ENCODE results near the gene DTWD2. TPM values are rescaled to one million over a fixed set of nuclear protein-coding genes. Genes with fewer than 3 reads are reported as not detected.

Gene DTWD2
- total RNA-seq, 4 donors from 2014 or later, result 6.2 to 14.2 (median 10.9) TPM

GRCh38 chr5:118873417-118873816 lies 114.9 kb downstream of the DTWD2 start:
- TF ChIP-seq CTCF (IDR thresholded peaks at IDR 0.05; ENCODE audit: low read depth), result no peak

- TF ChIP-seq CTCF (IDR thresholded peaks at IDR 0.05; ENCODE audit: low read depth), result no peak
Observed at GRCh38 chr5:118863345-118863744, 125.0 kb downstream of the DTWD2 start.

GRCh38 chr5:118862596-118862995 lies 125.8 kb downstream of the DTWD2 start:
- TF ChIP-seq CTCF (IDR thresholded peaks at IDR 0.05; ENCODE audit: low read depth), result no peak

GRCh38 chr5:118857700-118858099 lies 130.6 kb downstream of the DTWD2 start:
- TF ChIP-seq CTCF (IDR thresholded peaks at IDR 0.05; ENCODE audit: low read depth), result no peak

- no peak for TF ChIP-seq CTCF (IDR thresholded peaks at IDR 0.05; ENCODE audit: low read depth)
Observed at GRCh38 chr5:118854819-118855218, 133.5 kb downstream of the DTWD2 start.

- no peak for TF ChIP-seq CTCF (IDR thresholded peaks at IDR 0.05; ENCODE audit: low read depth)
Observed at GRCh38 chr5:118844351-118844750, 144.0 kb downstream of the DTWD2 start.

- TF ChIP-seq CTCF (IDR thresholded peaks at IDR 0.05; ENCODE audit: low read depth), result no peak
Observed at GRCh38 chr5:118834710-118835109, 153.6 kb downstream of the DTWD2 start.
